GM19467 (cell line): ENCODE results near the gene ACAP3.

Experiments
- ATAC-seq: cut with Tn5 transposase; IDR thresholded peaks from one replicate; pipeline ENCODE4 v1.9.1; 2021; ENCODE audit warnings: mild to moderate bottlenecking, moderate library complexity; ENCODE audit not compliant: unreplicated experiment

ACAP3 gene

GRCh38 chr1:1344655-1345361, 37.1 kb upstream of the ACAP3 start:
- no peak for ATAC-seq

DNA sequence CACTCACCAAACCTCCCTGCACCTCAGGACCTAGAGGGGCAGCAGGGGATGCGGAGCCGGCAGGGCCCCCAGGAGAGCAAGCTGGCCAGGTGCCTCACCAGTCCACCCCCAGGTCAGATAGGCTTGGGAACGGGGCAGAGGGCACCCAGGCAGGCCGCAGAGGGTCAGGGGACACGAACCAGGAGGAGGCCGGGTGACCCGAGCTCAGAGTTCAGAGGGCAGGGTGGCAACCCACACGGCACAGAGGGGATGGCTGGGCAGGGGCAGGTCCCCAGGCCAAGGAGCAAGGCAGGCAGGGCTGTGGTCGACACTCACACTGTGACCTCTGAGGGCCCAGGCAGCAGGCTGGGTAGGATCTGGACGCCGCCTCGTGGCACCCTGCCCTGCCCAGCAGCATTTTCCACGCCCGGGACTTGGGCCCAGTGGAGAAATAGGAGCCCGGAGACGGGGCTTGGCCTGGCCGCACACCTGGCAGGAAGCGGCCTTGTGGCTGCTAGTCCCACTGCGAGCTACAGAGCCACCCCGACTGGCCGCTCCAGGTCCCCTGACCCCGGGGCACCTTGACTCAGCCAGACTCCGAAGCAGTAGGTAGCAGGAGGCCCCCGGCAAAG, 36.2 kb upstream of the ACAP3 start:
- ATAC-seq: no peak

- no peak for ATAC-seq
Observed at GRCh38 chr1:1342584-1343115, 34.9 kb upstream of the ACAP3 start.

- no peak for ATAC-seq
Observed at GRCh38 chr1:1342061-1342562, 34.4 kb upstream of the ACAP3 start.

- no peak for ATAC-seq
Observed at GRCh38 chr1:1341549-1342021, 33.9 kb upstream of the ACAP3 start.

- ATAC-seq: no peak
Observed at GRCh38 chr1:1340791-1341548, 33.2 kb upstream of the ACAP3 start.

- ATAC-seq: no peak
Observed at GRCh38 chr1:1340185-1340584, 32.5 kb upstream of the ACAP3 start.

GRCh38 chr1:1338278-1338677, 30.5 kb upstream of the ACAP3 start:
- no peak for ATAC-seq

GRCh38 chr1:1337793-1338147, 30.0 kb upstream of the ACAP3 start:
- ATAC-seq: no peak

- ATAC-seq: no peak
Observed at GRCh38 chr1:1336931-1337792, 29.4 kb upstream of the ACAP3 start.

- no peak for ATAC-seq
Observed at GRCh38 chr1:1336446-1336845, 28.7 kb upstream of the ACAP3 start.

DNA sequence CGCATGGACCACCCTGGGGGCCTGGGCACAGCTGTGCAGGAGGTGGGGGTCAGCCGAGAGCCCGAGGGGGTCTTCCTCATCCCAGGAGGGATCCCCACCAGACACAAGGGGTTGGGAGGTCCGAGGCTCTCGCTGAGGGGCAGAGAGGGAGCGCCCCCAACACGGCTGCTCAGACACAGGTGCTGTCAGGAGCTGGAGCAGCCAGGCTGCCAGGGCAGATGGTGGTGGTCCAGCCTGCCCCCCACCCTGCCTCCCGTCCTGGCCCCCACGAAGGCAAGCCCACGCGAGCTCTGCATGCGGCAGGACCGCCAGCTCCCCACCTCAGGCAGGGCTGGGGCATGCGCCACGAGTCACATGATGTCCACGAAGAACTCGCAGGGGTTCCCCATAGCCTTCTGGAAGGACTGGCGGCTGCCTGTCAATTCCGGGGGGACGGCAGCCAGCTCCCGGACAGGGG, 28.1 kb upstream of the ACAP3 start:
- ATAC-seq: no peak

DNA sequence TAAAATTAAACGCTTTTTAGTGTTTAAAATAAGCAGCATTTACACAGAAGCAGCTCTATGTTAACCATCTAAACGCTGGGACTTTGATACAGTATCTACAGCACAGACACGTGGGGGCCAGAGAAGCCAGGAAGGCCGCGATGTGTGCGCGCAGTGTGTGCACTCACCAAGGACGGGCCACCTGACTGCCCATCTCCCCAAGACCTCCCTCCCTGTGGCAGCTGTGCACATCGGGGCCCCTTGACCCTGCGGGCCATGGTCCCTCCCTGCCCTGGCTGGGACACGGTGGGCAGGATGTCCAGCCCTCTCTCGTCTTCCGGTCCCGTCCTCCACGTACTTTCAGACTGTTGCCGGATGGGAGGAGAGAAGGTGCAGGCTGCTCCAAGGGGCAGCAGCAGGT, 27.6 kb upstream of the ACAP3 start:
- ATAC-seq: no peak

GRCh38 chr1:1334835-1335234, 27.1 kb upstream of the ACAP3 start:
- no peak for ATAC-seq

DNA sequence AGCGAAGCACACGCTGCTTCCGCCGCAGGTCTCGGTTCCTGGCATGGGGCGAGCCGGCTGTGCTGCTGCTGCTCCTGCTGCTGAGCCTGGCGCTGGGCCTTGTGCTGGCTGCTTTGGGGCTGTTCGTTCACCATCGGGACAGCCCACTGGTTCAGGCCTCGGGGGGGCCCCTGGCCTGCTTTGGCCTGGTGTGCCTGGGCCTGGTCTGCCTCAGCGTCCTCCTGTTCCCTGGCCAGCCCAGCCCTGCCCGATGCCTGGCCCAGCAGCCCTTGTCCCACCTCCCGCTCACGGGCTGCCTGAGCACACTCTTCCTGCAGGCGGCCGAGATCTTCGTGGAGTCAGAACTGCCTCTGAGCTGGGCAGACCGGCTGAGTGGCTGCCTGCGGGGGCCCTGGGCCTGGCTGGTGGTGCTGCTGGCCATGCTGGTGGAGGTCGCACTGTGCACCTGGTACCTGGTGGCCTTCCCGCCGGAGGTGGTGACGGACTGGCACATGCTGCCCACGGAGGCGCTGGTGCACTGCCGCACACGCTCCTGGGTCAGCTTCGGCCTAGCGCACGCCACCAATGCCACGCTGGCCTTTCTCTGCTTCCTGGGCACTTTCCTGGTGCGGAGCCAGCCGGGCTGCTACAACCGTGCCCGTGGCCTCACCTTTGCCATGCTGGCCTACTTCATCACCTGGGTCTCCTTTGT, 26.0 kb upstream of the ACAP3 start:
- no peak for ATAC-seq

GRCh38 chr1:1332774-1333480, 25.2 kb upstream of the ACAP3 start:
- ATAC-seq: no peak

DNA sequence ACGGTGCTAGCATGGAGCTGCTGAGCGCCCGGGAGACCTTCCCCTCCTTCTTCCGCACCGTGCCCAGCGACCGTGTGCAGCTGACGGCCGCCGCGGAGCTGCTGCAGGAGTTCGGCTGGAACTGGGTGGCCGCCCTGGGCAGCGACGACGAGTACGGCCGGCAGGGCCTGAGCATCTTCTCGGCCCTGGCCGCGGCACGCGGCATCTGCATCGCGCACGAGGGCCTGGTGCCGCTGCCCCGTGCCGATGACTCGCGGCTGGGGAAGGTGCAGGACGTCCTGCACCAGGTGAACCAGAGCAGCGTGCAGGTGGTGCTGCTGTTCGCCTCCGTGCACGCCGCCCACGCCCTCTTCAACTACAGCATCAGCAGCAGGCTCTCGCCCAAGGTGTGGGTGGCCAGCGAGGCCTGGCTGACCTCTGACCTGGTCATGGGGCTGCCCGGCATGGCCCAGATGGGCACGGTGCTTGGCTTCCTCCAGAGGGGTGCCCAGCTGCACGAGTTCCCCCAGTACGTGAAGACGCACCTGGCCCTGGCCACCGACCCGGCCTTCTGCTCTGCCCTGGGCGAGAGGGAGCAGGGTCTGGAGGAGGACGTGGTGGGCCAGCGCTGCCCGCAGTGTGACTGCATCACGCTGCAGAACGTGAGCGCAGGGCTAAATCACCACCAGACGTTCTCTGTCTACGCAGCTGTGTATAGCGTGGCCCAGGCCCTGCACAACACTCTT, 24.5 kb upstream of the ACAP3 start:
- no peak for ATAC-seq

GRCh38 chr1:1331068-1331965, 23.6 kb upstream of the ACAP3 start, which contains the start of gene TAS1R3:
Gene TAS1R3, plus strand, starts transcription at chr1:1331280. Its CDS starts 66 bp downstream, at chr1:1331346.
- no peak for ATAC-seq
